Measurements from ENCODE around the gene BLMH.

- TF ChIP-seq EZH2phosphoT487 (IDR thresholded peaks at IDR 0.05; ENCODE audit: borderline replicate concordance) (no peak), CTCF (IDR thresholded peaks at IDR 0.05 in 2 of 3, conservative IDR thresholded peaks at IDR 0.05 in 1 of 3; ENCODE audit: borderline replicate concordance in 1 of 3, insufficient read depth in 1 of 3, low read depth in 2 of 3, low read length in 2 of 3) (no peak), POLR2AphosphoS5 (IDR thresholded peaks at IDR 0.05; ENCODE audit: low read depth, low read length) (no peak), EZH2 (IDR thresholded peaks at IDR 0.05) (no peak), POLR2A (IDR thresholded peaks at IDR 0.05; ENCODE audit: borderline replicate concordance, extremely low read depth, insufficient read depth, insufficient read length) (no peak)
Measured at GRCh38 chr17:30221346-30221745, 70.4 kb downstream of the BLMH start.
